GM10266 (cell line): ENCODE measurements around the gene NIPSNAP2.
"Not testable (repeated sequence)": the region's sequence is repeated elsewhere in the genome, so short reads cannot be mapped to it uniquely, and the experiment has no call there.

Experiments
- DNase-seq: peaks from one replicate; pipeline ENCODE4 v3.0.0; 2012; ENCODE audit errors: extremely low spot score
- CTCF ChIP-seq: IDR thresholded peaks from 2 replicates; pipeline ENCODE4 v1.5.1; 2012; ENCODE audit warnings: mild to moderate bottlenecking, low read depth; ENCODE audit not compliant: control insufficient read depth, insufficient read depth; ENCODE audit errors: missing control alignments

The NIPSNAP2 gene

GRCh38 chr7:56007891-56008290 lies 43.5 kb downstream of the NIPSNAP2 start:
- TF ChIP-seq CTCF, result no peak
- no peak for DNase-seq

GRCh38 chr7:56009695-56010094 lies 45.3 kb downstream of the NIPSNAP2 start:
- DNase-seq, result no peak

GRCh38 chr7:56017015-56017414 lies 52.6 kb downstream of the NIPSNAP2 start:
- not testable (repeated sequence) for DNase-seq

More at GRCh38 chr7:56009695-56010094, 45.3 kb downstream of the NIPSNAP2 start:
- no peak for TF ChIP-seq CTCF

- TF ChIP-seq CTCF, result no peak
- DNase-seq, result no peak
Measured at GRCh38 chr7:56019501-56019900, 55.1 kb downstream of the NIPSNAP2 start.

GRCh38 chr7:56023500-56023899 lies 59.1 kb downstream of the NIPSNAP2 start:
- DNase-seq, result no peak
- TF ChIP-seq CTCF, result no peak

- no peak for TF ChIP-seq CTCF
- no peak for DNase-seq
Measured at GRCh38 chr7:56026538-56026937, 62.2 kb downstream of the NIPSNAP2 start.

GRCh38 chr7:56028942-56029630 lies 64.7 kb downstream of the NIPSNAP2 start:
- TF ChIP-seq CTCF, result no peak
- DNase-seq, result no peak

GRCh38 chr7:56030340-56030739 lies 66.0 kb downstream of the NIPSNAP2 start:
- no peak for DNase-seq
- no peak for TF ChIP-seq CTCF

GRCh38 chr7:56031556-56031955 lies 67.2 kb downstream of the NIPSNAP2 start:
- not testable (repeated sequence) for DNase-seq

- not testable (repeated sequence) for DNase-seq
Measured at GRCh38 chr7:56032578-56032977, 68.2 kb downstream of the NIPSNAP2 start.
